ENCODE measurements around the gene ANKS1A. TPM values are rescaled to one million over a fixed set of nuclear protein-coding genes. Genes with fewer than 3 reads are reported as not detected.

The ANKS1A gene
- total RNA-seq, 1 experiment from 2014 or later, result 35.0 TPM

GRCh38 chr6:34976239-34976638 is 87.2 kb downstream of the ANKS1A start (continued):
- TF ChIP-seq TP53 (CRISPR knock-in tag; IDR thresholded peaks at IDR 0.05), result no peak
- no peak for TF ChIP-seq NFATC4 (CRISPR knock-in tag; IDR thresholded peaks at IDR 0.05)
- no peak for TF ChIP-seq NR1H2 (CRISPR knock-in tag; IDR thresholded peaks at IDR 0.05)
- no peak for TF ChIP-seq ELF4 (CRISPR knock-in tag; IDR thresholded peaks at IDR 0.05; ENCODE audit: low read depth)
- no peak for TF ChIP-seq AR (CRISPR knock-in tag; IDR thresholded peaks at IDR 0.05)
- TF ChIP-seq ZNF416 (CRISPR knock-in tag; IDR thresholded peaks at IDR 0.05), result no peak
- TF ChIP-seq ZNF219 (CRISPR knock-in tag; IDR thresholded peaks at IDR 0.05; ENCODE audit: borderline replicate concordance), result no peak
- no peak for TF ChIP-seq RELA (CRISPR knock-in tag; IDR thresholded peaks at IDR 0.05; ENCODE audit: borderline replicate concordance)
- TF ChIP-seq FOXJ3 (CRISPR knock-in tag; IDR thresholded peaks at IDR 0.05; ENCODE audit: borderline replicate concordance), result no peak
- TF ChIP-seq, protein P1, sequence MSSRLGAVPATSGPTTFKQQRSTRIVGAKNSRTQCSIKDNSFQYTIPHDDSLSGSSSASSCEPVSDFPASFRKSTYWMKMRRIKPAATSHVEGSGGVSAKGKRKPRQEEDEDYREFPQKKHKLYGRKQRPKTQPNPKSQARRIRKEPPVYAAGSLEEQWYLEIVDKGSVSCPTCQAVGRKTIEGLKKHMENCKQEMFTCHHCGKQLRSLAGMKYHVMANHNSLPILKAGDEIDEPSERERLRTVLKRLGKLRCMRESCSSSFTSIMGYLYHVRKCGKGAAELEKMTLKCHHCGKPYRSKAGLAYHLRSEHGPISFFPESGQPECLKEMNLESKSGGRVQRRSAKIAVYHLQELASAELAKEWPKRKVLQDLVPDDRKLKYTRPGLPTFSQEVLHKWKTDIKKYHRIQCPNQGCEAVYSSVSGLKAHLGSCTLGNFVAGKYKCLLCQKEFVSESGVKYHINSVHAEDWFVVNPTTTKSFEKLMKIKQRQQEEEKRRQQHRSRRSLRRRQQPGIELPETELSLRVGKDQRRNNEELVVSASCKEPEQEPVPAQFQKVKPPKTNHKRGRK (CRISPR knock-in tag; IDR thresholded peaks at IDR 0.05; ENCODE audit: borderline replicate concordance), result no peak
- no peak for TF ChIP-seq ZNF671 (CRISPR knock-in tag; IDR thresholded peaks at IDR 0.05)
- TF ChIP-seq ESRRA (CRISPR knock-in tag; IDR thresholded peaks at IDR 0.05; ENCODE audit: borderline replicate concordance), result no peak

GRCh38 chr6:34979218-34979617 is 90.2 kb downstream of the ANKS1A start:
- Mint-ChIP-seq H3K4me1 (peaks cover 3% of the 10 kb centered on the region; the same call in 1 of the 2 replicates), H3K4me3 (no peak overlapping the region), H3K27ac (no peak overlapping the region), H3K9me3 (no peaks in the 10 kb centered on the region), H3K36me3 (peaks cover 24% of the 10 kb centered on the region), H3K27me3 (ENCODE audit: low read depth) (no peaks in the 10 kb centered on the region)
- ChIA-PET CTCF (interaction anchor here (1.9 kb wide), 1 partner anchor 161 kb away, joined by 7 read pairs; no protein-coding TSS in a partner anchor), POLR2A (interaction anchor here (2.0 kb wide), 1 partner anchor 91 kb away, joined by 4 read pairs; the partner anchor contains the start of gene TAF11)
- DNase-seq (ENCODE audit: low spot score), result no peak
- no peak for ATAC-seq
- TF ChIP-seq ZNF138 (CRISPR knock-in tag; conservative IDR thresholded peaks at IDR 0.05), result no peak
- TF ChIP-seq ZNF416 (CRISPR knock-in tag; IDR thresholded peaks at IDR 0.05), result no peak
- TF ChIP-seq ARID4B (CRISPR knock-in tag; IDR thresholded peaks at IDR 0.05; ENCODE audit: borderline replicate concordance), result no peak
- TF ChIP-seq USF2 (CRISPR knock-in tag; IDR thresholded peaks at IDR 0.05), result no peak
- TF ChIP-seq SOX15 (CRISPR knock-in tag; IDR thresholded peaks at IDR 0.05), result no peak
- no peak for TF ChIP-seq RORB (CRISPR knock-in tag; IDR thresholded peaks at IDR 0.05)
- TF ChIP-seq HMGA2 (CRISPR knock-in tag; IDR thresholded peaks at IDR 0.05), result no peak
- no peak for TF ChIP-seq SMAD3 (CRISPR knock-in tag; IDR thresholded peaks at IDR 0.05; ENCODE audit: borderline replicate concordance)
- no peak for TF ChIP-seq ZNF317 (CRISPR knock-in tag; IDR thresholded peaks at IDR 0.05; ENCODE audit: borderline replicate concordance, low read depth)
- no peak for TF ChIP-seq PRRX2 (CRISPR knock-in tag; IDR thresholded peaks at IDR 0.05)
- TF ChIP-seq, protein P2, sequence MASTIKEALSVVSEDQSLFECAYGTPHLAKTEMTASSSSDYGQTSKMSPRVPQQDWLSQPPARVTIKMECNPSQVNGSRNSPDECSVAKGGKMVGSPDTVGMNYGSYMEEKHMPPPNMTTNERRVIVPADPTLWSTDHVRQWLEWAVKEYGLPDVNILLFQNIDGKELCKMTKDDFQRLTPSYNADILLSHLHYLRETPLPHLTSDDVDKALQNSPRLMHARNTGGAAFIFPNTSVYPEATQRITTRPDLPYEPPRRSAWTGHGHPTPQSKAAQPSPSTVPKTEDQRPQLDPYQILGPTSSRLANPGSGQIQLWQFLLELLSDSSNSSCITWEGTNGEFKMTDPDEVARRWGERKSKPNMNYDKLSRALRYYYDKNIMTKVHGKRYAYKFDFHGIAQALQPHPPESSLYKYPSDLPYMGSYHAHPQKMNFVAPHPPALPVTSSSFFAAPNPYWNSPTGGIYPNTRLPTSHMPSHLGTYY (CRISPR knock-in tag; IDR thresholded peaks at IDR 0.05), result no peak
- no peak for TF ChIP-seq AFF4 (CRISPR knock-in tag; IDR thresholded peaks at IDR 0.05; ENCODE audit: borderline replicate concordance)

Data from WTC11 (cell line).